AG04450 (cell line): ENCODE results near the gene METTL25. TPM values are rescaled to one million over a fixed set of nuclear protein-coding genes. Genes with fewer than 3 reads are reported as not detected.
A peak's percentile ranks its signal among the peaks of the same experiment; 100 is the strongest.

Experiments used
- CTCF ChIA-PET: fragments of 300-600, 350-600 bp; formaldehyde crosslinking; extraction: SDS; loops from one replicate; lab custom pipeline; 2022; ENCODE audit warnings: antibody characterized with exemption, inconsistent platforms; lab: Charles Lee
- POLR2A ChIA-PET: fragments of 350-600 bp; formaldehyde crosslinking; extraction: SDS; loops from one replicate; lab custom pipeline; 2021; ENCODE audit warnings: antibody characterized with exemption, inconsistent platforms; lab: Yijun Ruan, JAX
- DNase-seq: peaks from one replicate; pipeline ENCODE4 v3.0.0-alpha.2; 2011; ENCODE audit warnings: low read depth, low spot score
- H3K27ac ChIP-seq: one replicate; pipeline ENCODE4 v1.5.1; 2012; ENCODE audit warnings: low read depth, low read length, control low read depth
- H3K27me3 ChIP-seq: one replicate; pipeline ENCODE4 v1.6.0; 2012; ENCODE audit warnings: low read length; ENCODE audit not compliant: control insufficient read depth, insufficient read depth
- H3K4me3 ChIP-seq: 2 replicates; pipeline ENCODE4 v1.5.1; 2011; ENCODE audit warnings: mild to moderate bottlenecking, low read depth, low read length, control low read depth
- H3K9me3 ChIP-seq: 2 replicates; pipeline ENCODE4 v1.5.1; 2012; ENCODE audit warnings: low read length; ENCODE audit not compliant: control insufficient read depth, insufficient read depth
- polyA plus RNA-seq: library from polyadenylated mRNA; depleted of rRNA; stranded (reverse); fragments of >200 nt; gene quantifications from 2 replicates; pipeline ENCODE4 v1.2.3, GENCODE V29; 2011
- TF ChIP-seq, protein P1 (sequence below): IDR thresholded peaks from 2 replicates; pipeline ENCODE4 v1.5.1; 2011; ENCODE audit warnings: low read depth, low read length, control low read depth, inconsistent platforms

Gene METTL25
- polyA plus RNA-seq, 1 experiment: 7.9 TPM

DNA sequence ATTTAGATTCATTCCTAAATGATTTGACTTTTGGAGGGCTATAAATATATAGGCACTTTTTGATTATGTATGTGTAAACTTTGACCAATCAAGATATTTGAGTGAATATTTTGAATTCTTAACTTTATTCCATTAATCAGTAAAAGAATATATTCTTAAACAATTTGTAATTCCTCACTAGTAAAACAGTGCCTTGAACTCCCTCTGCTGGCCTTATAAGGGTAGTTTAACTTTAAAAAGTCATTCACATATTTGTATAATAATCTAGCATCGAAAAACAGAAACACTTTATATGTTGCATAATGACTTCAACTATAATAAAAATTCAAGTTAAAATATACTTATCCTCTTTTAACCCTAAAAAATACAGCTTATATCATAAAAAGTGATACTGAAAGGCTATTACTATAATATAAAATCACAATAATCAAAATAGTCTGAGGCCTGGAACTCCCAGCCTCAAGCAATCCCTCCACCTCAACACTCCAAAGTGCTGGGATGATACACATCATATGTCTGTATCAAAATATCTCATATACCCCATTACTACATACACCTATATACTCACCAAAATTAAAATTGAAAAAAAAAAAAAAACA lies 31.3 kb upstream of the METTL25 start:
- no peak for DNase-seq
- Histone ChIP-seq H3K9me3 (no peaks in the 10 kb centered on the region), H3K4me3 (no peak overlapping the region), H3K27ac (no peak overlapping the region), H3K27me3 (no peaks in the 10 kb centered on the region)
- CTCF ChIA-PET: interaction anchor here (0.6 to 2.6 kb wide), 6 partner anchors 11 to 683 kb away, joined by 3 to 17 read pairs (median 7); partner anchors contain the start of genes CCDC59 and METTL25
- POLR2A ChIA-PET: no interaction called here
- TF ChIP-seq, protein P1, sequence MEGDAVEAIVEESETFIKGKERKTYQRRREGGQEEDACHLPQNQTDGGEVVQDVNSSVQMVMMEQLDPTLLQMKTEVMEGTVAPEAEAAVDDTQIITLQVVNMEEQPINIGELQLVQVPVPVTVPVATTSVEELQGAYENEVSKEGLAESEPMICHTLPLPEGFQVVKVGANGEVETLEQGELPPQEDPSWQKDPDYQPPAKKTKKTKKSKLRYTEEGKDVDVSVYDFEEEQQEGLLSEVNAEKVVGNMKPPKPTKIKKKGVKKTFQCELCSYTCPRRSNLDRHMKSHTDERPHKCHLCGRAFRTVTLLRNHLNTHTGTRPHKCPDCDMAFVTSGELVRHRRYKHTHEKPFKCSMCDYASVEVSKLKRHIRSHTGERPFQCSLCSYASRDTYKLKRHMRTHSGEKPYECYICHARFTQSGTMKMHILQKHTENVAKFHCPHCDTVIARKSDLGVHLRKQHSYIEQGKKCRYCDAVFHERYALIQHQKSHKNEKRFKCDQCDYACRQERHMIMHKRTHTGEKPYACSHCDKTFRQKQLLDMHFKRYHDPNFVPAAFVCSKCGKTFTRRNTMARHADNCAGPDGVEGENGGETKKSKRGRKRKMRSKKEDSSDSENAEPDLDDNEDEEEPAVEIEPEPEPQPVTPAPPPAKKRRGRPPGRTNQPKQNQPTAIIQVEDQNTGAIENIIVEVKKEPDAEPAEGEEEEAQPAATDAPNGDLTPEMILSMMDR: peak; percentile 57

DNA sequence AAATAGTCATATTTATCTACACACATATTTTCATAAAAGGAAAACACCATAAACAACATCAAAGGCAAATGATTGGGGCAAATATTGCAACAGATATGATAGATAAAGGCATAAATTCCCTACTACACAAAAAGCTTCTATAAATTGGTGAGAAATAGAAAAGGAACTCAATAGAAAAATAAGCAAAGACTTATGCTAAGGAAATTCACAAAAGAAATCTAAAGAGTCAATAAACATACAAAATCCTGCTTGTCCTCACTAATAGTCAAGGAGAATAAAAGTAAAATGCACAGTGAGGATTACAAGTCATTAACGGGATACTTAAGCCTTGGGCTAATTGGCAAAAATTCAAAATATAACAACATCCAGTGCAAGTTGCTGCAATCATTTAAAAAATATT lies 30.5 kb upstream of the METTL25 start:
- POLR2A ChIA-PET: no interaction called here
- Histone ChIP-seq H3K27ac (no peak overlapping the region), H3K9me3 (no peaks in the 10 kb centered on the region), H3K27me3 (no peaks in the 10 kb centered on the region), H3K4me3 (no peak overlapping the region)
- CTCF ChIA-PET: interaction anchor here (0.7 to 2.6 kb wide), 5 partner anchors 12 to 684 kb away, joined by 4 to 17 read pairs (median 9); partner anchors contain the start of genes CCDC59 and METTL25
- DNase-seq: no peak
- TF ChIP-seq, protein P1: no peak

DNA sequence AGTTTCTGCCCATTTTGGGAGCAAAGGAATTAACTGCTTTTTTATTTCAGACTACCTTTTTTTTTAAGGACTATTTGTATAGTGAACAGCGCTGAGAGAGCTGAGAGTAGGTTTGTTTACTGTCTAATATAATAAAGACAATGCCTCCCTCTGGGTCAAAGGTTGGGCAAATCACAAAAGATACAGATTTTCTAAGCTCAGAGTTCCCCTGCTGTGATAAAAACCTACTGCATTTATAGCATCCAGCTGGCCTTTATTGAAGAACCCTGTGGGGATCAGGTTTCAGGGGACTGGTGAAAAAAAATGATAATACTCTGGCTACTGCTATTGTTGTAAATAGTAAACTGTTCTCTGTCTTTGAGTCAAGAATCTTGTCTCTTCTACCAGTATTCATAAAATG lies 28.8 kb upstream of the METTL25 start:
- Histone ChIP-seq H3K4me3 (no peak overlapping the region), H3K27ac (no peak overlapping the region), H3K27me3 (no peaks in the 10 kb centered on the region), H3K9me3 (no peaks in the 10 kb centered on the region)
- POLR2A ChIA-PET: no interaction called here
- TF ChIP-seq, protein P1: no peak
- no peak for DNase-seq
- CTCF ChIA-PET: no interaction called here

DNA sequence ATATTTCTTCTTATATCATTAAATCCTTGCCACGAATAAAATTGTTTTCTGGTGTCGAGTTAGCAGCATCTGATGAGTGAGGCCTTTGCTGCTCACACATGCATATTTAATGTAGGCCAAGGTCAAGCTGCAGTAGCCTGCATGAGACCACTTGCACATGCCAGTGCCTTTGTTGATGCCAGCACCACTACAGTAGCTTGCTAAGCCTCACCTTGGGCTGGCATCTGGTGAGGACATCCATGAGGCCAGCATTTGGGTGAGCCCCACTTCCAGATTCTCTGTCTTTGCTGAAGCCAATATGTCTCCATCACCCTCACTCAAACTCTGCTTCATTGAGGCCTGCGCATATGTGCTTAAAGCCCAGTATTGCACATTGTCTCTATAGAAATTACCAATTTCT lies 8.2 kb upstream of the METTL25 start:
- POLR2A ChIA-PET: no interaction called here
- TF ChIP-seq, protein P1: no peak
- DNase-seq: no peak
- CTCF ChIA-PET: interaction anchor here (1.6 kb wide), 1 partner anchor 8 kb away, joined by 8 read pairs; the partner anchor contains the start of genes CCDC59 and METTL25
- Histone ChIP-seq H3K27me3 (no peaks in the 10 kb centered on the region), H3K27ac (no peak overlapping the region), H3K4me3 (no peak overlapping the region), H3K9me3 (no peaks in the 10 kb centered on the region)

DNA sequence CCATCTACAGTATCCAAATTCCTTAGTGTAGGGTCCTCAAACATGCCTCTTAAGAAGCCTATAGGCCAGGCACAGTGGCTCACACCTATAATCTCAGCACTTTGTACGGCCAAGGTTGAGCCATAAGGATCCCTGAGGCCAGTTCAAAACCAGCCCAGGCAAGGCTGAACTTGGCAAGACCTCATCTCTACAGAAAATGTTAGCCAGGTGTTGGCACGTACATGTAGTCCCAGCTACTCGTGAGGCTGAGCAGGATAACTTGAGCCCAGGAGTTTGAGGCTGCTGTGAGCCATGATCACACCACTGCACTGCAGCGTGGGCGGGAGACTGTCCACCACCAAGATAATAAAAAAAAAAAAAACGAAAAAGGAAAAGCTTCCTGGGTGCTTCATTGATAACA lies 6.9 kb upstream of the METTL25 start:
- Histone ChIP-seq H3K27me3 (no peaks in the 10 kb centered on the region), H3K27ac (no peak overlapping the region), H3K4me3 (no peak overlapping the region), H3K9me3 (no peaks in the 10 kb centered on the region)
- ChIA-PET CTCF (interaction anchor here (2.1 kb wide), 1 partner anchor 9 kb away, joined by 5 read pairs; no protein-coding TSS in a partner anchor), POLR2A (no interaction called here)
- no peak for DNase-seq
- TF ChIP-seq, protein P1: no peak
